Loucy (cell line): ENCODE data around the gene MYO10.

Source experiments
- H2AFZ ChIP-seq: fragments of 200-600 bp; sonication (generic); 2 replicates; pipeline ENCODE4 v1.6.0; 2016; ENCODE audit warnings: antibody characterized with exemption, mild to moderate bottlenecking, low read length, moderate library complexity
- H3F3A ChIP-seq: fragments of 200-600 bp; 2 replicates; pipeline ENCODE4 v1.6.0; 2016; ENCODE audit warnings: antibody characterized with exemption, low read depth, mild to moderate bottlenecking
- H3K27me3 ChIP-seq: fragments of 200-600 bp; sonication (generic); 2 replicates; pipeline ENCODE4 v1.6.1; 2014; ENCODE audit warnings: low read length, mild to moderate bottlenecking; ENCODE audit not compliant: insufficient read depth, poor library complexity, severe bottlenecking
- H3K36me3 ChIP-seq: fragments of 200-600 bp; sonication (generic); 2 replicates; pipeline ENCODE4 v1.6.1; 2016; ENCODE audit warnings: low read length; ENCODE audit not compliant: insufficient read depth
- H3K4me1 ChIP-seq: fragments of 200-600 bp; sonication (generic); 2 replicates; pipeline ENCODE4 v1.5.1; 2014; ENCODE audit warnings: low read length, mild to moderate bottlenecking; ENCODE audit not compliant: insufficient read depth, poor library complexity, severe bottlenecking
- H3K4me2 ChIP-seq: fragments of 200-600 bp; sonication (generic); 2 replicates; pipeline ENCODE4 v1.6.0; 2014; ENCODE audit warnings: antibody characterized with exemption, low read length, low read depth, mild to moderate bottlenecking; ENCODE audit not compliant: poor library complexity, severe bottlenecking
- H3K4me3 ChIP-seq: fragments of 200-600 bp; sonication (generic); 2 replicates; pipeline ENCODE4 v1.5.1; 2014; ENCODE audit warnings: low read length, mild to moderate bottlenecking, mixed read lengths; ENCODE audit not compliant: poor library complexity, severe bottlenecking
- H3K79me2 ChIP-seq: fragments of 200-600 bp; sonication (generic); 2 replicates; pipeline ENCODE4 v1.6.1; 2014; ENCODE audit warnings: low read length; ENCODE audit not compliant: insufficient read depth
- H3K9ac ChIP-seq: fragments of 200-600 bp; sonication (generic); 2 replicates; pipeline ENCODE4 v1.6.0; 2014; ENCODE audit warnings: mild to moderate bottlenecking, low read depth, low read length, moderate library complexity; ENCODE audit not compliant: poor library complexity, severe bottlenecking
- H3K9me2 ChIP-seq: fragments of 200-600 bp; sonication (generic); replicated peaks from 2 replicates; pipeline ENCODE4 v1.6.1; 2016; ENCODE audit warnings: low read depth, low read length, mixed read lengths
- H3K9me3 ChIP-seq: fragments of 200-600 bp; sonication (generic); 2 replicates; pipeline ENCODE4 v1.6.1; 2014; ENCODE audit warnings: mild to moderate bottlenecking, antibody characterized with exemption, low read length, low read depth; ENCODE audit not compliant: insufficient read depth
- H4K20me1 ChIP-seq: fragments of 200-600 bp; sonication (generic); 2 replicates; pipeline ENCODE4 v1.6.0; 2014; ENCODE audit warnings: antibody characterized with exemption, low read length, mild to moderate bottlenecking; ENCODE audit not compliant: insufficient read depth, poor library complexity, severe bottlenecking
- EZH2phosphoT487 ChIP-seq: fragments of 200-600 bp; IDR thresholded peaks from 2 replicates; pipeline ENCODE4 v1.6.1; 2018; ENCODE audit warnings: antibody characterized with exemption, mild to moderate bottlenecking, moderate library complexity, borderline replicate concordance
- TF ChIP-seq, protein P1 (sequence below): fragments of 200-600 bp; sonication (generic); conservative IDR thresholded peaks from 2 replicates; pipeline ENCODE4 v1.5.1; 2014; ENCODE audit warnings: mild to moderate bottlenecking, antibody characterized with exemption, low read length

Gene MYO10

DNA sequence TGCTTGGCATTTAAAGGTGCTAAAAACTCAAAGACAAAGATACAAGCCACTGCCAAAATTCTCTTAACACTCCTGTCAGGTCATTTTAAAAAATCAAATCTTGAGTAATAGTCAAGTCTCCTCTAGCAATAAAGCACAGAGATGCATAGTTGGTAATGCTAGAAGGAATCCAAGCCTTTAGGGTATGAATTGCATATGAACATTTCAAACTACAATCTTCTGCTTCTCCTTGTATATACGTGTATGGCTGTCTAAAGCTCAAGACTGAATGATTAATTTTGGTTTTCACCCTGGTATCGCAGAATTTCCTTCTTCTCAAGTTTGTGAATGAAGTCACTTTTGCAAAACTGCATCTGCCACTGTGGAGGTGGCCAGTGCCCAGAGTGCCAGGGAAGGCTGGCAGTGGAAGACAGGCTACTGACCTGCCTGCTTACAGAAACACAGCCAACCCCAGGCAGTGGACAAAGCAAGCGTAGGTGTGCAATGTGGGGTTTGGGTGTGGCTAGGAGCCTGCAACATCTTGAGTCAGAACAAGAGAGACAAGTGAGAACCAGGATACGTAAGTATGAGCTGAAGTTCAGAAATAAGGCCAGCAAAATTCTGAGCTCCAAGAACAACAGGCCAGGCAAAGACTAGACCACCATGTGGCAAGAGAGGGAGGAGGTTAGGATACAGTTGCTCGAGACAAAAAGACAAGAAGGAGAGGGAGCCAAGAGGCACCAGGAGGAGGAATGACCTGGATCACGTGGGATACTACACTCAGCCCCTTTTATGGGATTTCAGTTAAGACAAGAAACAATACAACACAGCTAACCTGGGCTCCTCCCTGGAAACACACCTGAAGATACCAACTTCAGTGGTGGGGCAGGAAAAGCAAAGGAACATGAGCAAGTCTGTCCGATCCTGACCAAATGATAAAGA lies 22.6 kb downstream of the MYO10 start:
- Histone ChIP-seq H3F3A (no peaks in the 10 kb centered on the region), H3K4me2 (no peak overlapping the region), H3K9me3 (peaks cover 3% of the 10 kb centered on the region; the same call in 1 of the 2 replicates), H3K9ac (no peak overlapping the region), H3K9me2 (no peaks in the 10 kb centered on the region), H3K36me3 (no peaks in the 10 kb centered on the region), H3K4me1 (no peaks in the 10 kb centered on the region), H3K79me2 (no peaks in the 10 kb centered on the region), H3K4me3 (no peak overlapping the region), H4K20me1 (no peaks in the 10 kb centered on the region), H2AFZ (no peak overlapping the region), H3K27me3 (no peaks in the 10 kb centered on the region)
- TF ChIP-seq EZH2phosphoT487: no peak
- TF ChIP-seq, protein P1, sequence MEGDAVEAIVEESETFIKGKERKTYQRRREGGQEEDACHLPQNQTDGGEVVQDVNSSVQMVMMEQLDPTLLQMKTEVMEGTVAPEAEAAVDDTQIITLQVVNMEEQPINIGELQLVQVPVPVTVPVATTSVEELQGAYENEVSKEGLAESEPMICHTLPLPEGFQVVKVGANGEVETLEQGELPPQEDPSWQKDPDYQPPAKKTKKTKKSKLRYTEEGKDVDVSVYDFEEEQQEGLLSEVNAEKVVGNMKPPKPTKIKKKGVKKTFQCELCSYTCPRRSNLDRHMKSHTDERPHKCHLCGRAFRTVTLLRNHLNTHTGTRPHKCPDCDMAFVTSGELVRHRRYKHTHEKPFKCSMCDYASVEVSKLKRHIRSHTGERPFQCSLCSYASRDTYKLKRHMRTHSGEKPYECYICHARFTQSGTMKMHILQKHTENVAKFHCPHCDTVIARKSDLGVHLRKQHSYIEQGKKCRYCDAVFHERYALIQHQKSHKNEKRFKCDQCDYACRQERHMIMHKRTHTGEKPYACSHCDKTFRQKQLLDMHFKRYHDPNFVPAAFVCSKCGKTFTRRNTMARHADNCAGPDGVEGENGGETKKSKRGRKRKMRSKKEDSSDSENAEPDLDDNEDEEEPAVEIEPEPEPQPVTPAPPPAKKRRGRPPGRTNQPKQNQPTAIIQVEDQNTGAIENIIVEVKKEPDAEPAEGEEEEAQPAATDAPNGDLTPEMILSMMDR: no peak

DNA sequence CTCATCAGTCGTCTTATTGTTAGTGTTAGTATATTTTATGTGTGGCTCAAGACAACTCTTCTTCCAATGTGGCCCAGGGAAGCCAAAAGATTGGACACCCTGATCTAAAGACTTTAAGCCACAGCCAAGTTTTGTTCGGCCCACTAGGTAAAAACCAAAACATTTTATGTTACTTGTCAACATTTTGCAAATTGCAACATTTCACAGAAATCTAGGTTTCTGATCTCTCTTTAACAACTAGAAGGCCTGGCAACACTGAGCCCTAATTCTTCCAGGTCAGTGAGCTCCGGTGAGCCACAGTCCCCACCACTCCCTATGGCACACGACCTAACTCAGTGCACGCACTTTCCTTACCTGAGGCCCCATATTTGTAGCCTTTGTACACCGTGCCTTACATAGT lies 24.0 kb downstream of the MYO10 start:
- Histone ChIP-seq H3K36me3 (no peaks in the 10 kb centered on the region), H3K4me1 (no peaks in the 10 kb centered on the region), H3K9ac (no peak overlapping the region), H3K9me2 (no peaks in the 10 kb centered on the region), H3K27me3 (no peaks in the 10 kb centered on the region), H3K4me2 (no peak overlapping the region), H2AFZ (no peak overlapping the region), H3K9me3 (peaks cover 3% of the 10 kb centered on the region; the same call in 1 of the 2 replicates), H3F3A (no peaks in the 10 kb centered on the region), H4K20me1 (no peaks in the 10 kb centered on the region), H3K79me2 (no peaks in the 10 kb centered on the region), H3K4me3 (no peak overlapping the region)
- TF ChIP-seq, protein P1: no peak
- no peak for TF ChIP-seq EZH2phosphoT487

DNA sequence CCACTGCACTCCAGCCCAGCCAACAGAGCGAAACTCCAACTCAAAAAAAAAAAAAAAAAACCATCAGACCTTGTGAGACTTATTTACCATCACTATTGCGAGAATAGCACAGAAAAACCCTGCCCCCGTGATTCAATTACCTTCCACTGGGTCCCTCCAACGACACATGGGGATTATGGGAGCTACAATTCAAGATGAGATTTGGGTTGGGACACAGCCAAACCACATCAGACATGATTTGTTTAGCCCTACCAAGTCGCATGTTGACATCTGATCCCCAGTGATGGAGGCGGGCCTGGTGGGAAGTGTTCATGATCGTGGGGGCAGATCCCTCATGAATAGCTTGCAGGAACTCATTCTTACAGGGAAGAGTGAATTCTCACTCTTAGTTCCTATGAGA lies 26.6 kb downstream of the MYO10 start:
- H3K4me1 ChIP-seq: no peaks in the 10 kb centered on the region
- H3K4me2 ChIP-seq: no peak overlapping the region
- no peak overlapping the region for H3K9ac ChIP-seq
- no peaks in the 10 kb centered on the region for H3K36me3 ChIP-seq
- no peaks in the 10 kb centered on the region for H4K20me1 ChIP-seq
- H2AFZ ChIP-seq: no peak overlapping the region
- peaks cover 3% of the 10 kb centered on the region; the same call in 1 of the 2 replicates for H3K9me3 ChIP-seq
- no peak overlapping the region for H3K4me3 ChIP-seq
- H3K27me3 ChIP-seq: no peaks in the 10 kb centered on the region
- no peaks in the 10 kb centered on the region for H3K9me2 ChIP-seq
- TF ChIP-seq, protein P1: no peak
- TF ChIP-seq EZH2phosphoT487: no peak
- no peaks in the 10 kb centered on the region for H3F3A ChIP-seq
- H3K79me2 ChIP-seq: no peaks in the 10 kb centered on the region
